Stimulated activated CD8-positive, alpha-beta memory T cell treated with anti-CD3 and anti-CD28 coated beads, Interleukin-12 subunit alpha, Interleukin-12 subunit beta, amount 100 ng/mL, for 4 hours (primary cell): Measurements from ENCODE around the gene ABCF1.
A peak's percentile ranks its signal among the peaks of the same experiment; 100 is the strongest.
"Not testable (repeated sequence)": the region's sequence is repeated elsewhere in the genome, so short reads cannot be mapped to it uniquely, and the experiment has no call there.

Source experiments
- DNase-seq: peaks from one replicate; pipeline ENCODE4 v3.0.0-alpha.2; 2020; ENCODE audit warnings: low read depth

ABCF1 gene

GRCh38 chr6:30571075-30571761 lies at the start of gene ABCF1:
Gene ABCF1, plus strand, starts transcription at chr6:30571442. Its CDS starts 46 bp downstream, at chr6:30571488.
- DNase-seq, result peak; percentile 99

DNA sequence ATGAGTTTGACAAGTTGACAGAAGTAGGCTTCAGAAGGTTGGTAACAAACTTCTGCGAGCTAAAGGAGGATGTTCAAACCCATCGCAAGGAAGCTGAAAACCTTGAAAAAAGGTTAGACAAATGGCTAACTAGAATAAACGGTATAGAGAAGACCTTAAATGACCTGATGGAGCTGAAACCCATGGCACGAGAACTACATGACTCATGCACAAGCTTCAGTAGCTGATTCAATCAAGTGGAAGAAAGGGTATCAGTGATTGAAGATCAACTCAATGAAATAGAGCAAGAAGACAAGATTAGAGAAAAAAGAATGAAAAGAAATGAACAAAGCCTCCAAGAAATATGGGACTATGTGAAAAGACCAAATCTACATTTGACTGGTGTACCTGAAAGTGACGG lies 49.3 kb upstream of the ABCF1 start:
- not testable (repeated sequence) for DNase-seq

- not testable (repeated sequence) for DNase-seq
Observed at GRCh38 chr6:30526444-30526843, 44.8 kb upstream of the ABCF1 start.

DNA sequence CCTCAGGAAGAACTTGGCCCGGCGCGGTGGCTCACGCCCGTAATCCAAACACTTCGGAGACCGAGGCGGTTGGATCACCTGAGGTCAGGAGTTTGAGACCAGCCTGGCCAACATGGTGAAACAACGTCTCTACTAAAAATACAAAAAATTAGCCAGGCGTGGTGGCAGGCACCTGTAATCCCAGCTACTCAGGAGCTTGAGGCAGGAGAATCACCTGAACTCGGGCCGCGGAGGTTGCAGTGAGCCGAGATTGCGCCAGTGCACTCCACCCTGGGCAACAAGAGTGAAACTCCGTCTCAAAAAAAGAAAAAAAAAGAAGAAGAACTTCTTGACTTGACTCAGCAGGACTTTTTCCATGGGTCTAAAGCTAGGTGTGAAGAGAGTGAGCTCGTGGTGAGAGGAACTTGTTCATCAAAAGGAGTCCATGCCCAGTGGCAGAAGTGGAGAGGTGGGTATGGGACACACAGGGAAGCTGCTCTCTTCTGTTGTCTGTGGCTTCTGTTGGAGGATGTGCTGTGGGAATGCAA lies 41.8 kb upstream of the ABCF1 start:
- not testable (repeated sequence) for DNase-seq

- DNase-seq, result no peak
Observed at GRCh38 chr6:30530014-30530413, 41.2 kb upstream of the ABCF1 start.

DNA sequence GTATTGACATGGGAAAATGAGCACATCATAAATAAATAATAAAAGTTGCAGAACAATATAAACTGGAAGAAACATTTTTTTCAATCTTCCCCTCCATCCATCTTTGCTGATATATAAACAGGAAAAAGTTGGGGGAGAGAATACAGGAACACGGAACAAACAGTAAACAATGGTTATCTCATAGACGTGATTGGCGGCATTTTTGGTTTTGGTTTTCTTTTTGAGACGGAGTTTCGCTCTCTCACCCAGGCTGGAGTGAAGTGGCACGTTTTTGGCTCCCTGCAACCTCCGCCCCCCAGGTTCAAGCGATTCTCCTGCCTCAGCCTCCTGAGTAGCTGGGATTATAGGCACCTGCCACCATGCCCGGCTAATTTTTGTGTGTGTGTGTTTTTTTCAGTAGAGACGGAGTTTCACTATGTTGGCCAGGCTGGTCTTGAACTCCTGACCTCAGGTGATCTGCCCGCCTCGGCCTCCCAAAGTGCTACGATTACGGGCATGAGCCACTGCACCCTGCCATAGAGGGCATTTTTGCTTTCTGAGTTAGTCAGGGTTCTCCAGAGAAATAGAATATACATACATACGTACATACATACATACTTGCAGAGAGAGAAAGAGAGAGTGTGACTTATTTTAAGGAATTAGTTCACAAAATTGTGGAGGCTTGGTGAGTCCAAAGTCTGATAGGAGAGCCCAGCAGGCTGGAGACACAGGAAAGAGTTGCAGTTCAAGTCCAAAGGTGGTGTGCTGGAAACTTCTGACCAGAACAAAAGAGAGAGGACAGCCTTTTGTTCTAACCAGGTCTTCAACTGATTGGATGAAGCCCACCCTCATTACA lies 37.6 kb upstream of the ABCF1 start:
- DNase-seq, result no peak

GRCh38 chr6:30537931-30538330 lies 33.3 kb upstream of the ABCF1 start:
- DNase-seq, result no peak

DNA sequence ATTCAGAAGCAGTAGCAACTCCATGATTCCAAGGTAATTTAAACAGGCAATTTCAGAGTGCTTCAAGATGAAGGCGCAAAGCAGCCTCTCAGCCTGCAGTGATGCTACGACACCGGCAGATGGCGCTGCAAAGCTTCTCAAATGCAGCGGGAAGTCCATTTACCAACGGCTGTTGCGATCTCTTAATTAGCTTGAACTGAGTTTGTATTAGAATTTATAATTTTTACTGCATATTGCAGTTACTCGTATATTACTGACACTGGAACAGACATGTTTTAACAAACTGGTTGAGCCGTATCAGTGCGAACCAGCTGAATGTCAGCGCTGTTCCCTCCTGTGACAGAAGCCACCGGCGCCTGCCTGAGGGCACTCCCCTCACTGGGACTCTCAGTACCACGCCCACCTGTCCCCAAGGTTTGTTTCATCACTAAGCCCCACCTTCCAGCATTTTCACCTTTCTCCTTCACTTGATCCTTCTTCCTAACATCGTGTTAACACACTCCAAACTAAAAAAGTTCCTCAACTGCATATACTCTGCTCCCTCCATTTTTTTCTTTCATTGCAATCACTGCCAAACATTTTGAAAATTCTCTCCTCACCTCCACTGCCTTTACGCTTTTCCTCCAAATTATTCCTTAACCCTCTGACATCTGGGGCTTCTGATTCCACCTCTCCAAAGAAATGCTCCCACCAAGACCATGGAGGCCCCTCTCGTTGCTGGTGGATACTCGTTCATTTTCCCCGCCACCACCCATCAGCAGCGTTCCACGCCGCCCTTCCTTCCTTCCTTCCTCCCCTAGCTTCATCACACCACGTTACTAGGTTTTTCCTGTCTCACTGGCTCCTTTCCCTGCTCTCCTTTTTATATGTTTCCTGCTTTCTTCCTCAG lies 29.5 kb upstream of the ABCF1 start:
- peak; percentile 61 for DNase-seq

DNA sequence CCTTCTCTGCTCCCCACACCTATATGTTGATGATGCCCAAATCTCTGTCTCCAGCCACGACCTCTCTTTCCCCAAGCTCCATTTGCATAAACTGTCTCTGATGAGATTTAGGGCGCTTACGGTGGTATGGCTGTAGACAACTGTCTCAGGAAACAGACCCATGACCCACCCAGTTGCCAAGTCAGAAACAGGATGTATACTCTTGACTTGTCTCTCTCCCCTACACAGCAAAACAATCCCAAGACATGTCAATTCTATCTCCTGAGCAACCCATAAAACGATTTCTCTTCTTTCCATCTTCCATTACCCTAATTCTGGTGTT lies 28.9 kb upstream of the ABCF1 start:
- no peak for DNase-seq

GRCh38 chr6:30542915-30543314 lies 28.3 kb upstream of the ABCF1 start:
- DNase-seq, result no peak

GRCh38 chr6:30543821-30544220 lies 27.4 kb upstream of the ABCF1 start:
- DNase-seq, result no peak

DNA sequence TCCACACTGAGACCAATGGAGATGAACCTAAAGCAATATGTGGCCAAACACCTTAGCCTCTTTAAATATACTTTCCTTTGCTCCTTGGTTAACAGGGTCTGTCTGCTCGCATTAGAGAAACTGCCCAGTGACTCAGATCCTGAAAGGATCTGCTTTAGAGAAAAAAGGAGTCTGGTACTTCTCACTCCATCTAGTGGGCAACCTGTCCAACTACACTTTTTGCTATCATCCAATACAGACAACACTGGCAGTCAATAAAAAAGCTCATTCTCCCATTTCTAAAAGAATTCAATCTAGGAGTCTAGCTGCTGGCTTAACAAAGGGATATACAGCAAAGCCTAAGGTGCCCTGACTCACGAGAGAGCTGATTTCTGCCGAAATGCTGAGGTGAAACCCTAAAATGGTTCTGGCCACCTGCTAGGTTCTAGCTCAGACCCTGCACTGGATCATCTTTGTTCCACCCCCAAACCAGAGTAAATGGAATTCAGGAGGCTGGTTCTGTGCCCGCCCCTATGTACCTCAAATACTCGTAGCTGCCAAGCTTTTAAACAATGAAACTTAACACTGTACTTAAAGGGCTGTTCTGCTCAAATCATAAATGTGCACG lies 26.5 kb upstream of the ABCF1 start:
- no peak for DNase-seq

GRCh38 chr6:30547454-30547853 lies 23.8 kb upstream of the ABCF1 start:
- no peak for DNase-seq

GRCh38 chr6:30548375-30548774 lies 22.9 kb upstream of the ABCF1 start:
- DNase-seq, result no peak

GRCh38 chr6:30554404-30554803 lies 16.8 kb upstream of the ABCF1 start:
- DNase-seq, result no peak

DNA sequence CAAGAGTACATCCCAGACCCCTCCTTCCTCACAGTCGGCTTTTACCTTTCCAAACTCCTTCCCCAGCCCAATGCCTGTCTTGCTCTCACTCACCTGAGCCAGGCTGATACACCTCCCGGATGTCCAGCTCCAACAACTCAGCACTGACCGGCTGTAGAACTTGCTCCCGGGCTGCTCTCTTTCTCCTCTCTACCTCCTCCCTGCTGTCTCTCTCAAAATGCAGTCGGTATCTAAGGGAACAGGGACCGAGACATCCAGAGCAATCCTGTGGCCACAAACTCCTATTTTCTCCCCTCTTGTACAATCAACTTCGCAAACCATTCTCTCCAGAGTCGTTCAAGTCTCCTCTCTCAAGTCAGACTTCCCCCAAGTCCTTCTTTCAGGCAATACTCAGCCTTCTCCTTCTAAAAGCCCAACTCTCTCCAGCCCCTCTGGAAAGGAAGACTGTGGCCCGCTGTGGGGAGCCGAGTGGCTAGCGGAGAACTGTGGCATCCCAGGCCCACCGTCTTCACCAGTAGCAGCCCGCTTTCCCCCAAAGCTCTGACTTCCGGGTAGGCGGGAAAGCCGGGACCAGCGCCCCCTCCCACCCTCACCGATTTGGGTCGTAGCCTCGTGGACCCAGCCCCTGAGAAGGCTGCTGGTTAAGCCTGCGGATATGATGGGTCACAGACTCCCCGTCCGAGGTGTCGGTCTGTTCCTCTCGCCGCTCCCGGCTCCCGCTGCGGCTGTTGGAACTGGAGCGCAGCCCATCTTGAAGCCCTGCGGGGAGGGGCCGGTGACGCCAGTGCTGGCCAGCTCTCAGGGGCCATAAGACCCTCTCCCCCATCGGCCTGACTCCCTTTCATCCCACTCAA lies 16.1 kb upstream of the ABCF1 start:
- no peak for DNase-seq

GRCh38 chr6:30555816-30556065 lies 15.5 kb upstream of the ABCF1 start:
- no peak for DNase-seq

GRCh38 chr6:30556066-30556905 lies 15.0 kb upstream of the ABCF1 start, which contains the start of gene GNL1:
Gene GNL1, minus strand, starts transcription at chr6:30556489. Its CDS starts 286 bp downstream, at chr6:30556203.
- DNase-seq, result peak; percentile 97

DNA sequence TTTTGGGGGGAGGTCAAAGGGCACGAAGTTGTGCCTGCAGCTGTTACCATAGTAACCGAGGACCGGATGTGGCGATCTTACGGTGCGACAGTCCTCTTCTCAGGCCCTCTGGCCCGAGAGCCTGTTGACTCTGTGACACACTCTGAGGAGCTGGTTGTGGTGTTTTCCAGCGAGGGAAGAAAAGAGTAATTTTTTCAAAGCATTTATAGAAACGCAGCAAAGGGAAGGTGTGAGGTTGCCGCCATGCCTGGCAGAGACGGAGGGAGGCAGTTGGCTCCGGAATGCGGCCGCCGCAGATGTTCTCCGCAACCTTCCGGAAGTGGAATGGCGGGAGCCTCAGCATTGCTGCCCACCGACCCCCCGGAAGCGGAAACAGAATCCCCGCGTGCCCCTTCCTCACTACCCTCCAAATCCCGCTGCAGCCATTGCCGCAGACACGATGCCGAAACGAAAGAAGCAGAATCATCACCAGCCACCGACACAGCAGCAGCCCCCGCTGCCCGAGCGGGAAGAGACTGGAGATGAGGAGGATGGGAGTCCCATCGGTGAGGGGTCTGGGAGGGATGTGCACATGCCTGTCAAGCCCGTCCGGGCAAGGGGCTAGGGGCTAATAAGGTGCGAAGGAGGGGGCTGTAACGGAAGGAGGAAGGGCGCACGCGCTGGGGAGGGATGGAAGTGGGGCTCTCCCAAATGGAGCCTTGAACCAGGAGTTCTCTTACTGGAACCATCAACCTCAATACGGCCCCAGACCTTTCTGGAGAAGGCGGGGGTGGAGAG lies 14.1 kb upstream of the ABCF1 start, which contains the start of gene PRR3:
Gene PRR3 (plus strand): TSS at position 390 of the 777 bp plus-strand sequence. CDS start 50 bp downstream, at position 440.
- peak; percentile 66 for DNase-seq
